ENCODE results near the gene GPATCH2L. TPM values are rescaled to one million over a fixed set of nuclear protein-coding genes. Genes with fewer than 3 reads are reported as not detected.
A peak's percentile ranks its signal among the peaks of the same experiment; 100 is the strongest.

Gene GPATCH2L
- total RNA-seq, 1 experiment from 2014 or later = 76.7 TPM

DNA sequence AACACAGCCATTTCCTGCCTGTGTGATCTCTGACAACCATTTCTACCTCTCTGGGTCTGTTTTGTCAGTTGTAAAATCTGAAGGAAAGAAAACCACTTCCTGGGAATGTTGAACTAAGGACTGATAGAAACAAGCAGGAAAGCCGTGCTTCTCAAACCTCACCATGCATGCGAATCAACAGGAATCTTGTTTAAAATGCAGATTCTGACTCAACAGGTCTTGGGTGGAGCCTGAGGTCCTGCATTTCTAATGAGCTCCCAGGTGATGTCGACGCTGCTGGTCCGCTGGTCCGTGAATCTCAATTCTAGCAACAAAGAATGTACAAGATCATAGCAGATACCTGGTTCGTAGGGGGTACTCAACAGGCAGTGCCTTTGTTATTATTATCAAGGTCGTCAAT is 38.0 kb upstream of the GPATCH2L start:
- Histone ChIP-seq H3K27ac (ENCODE audit: insufficient read length, low read depth, low read length) (peak overlapping the region; percentile 44), H2BK12ac (ENCODE audit: insufficient read length, low read depth, low read length) (no peak overlapping the region), H4K91ac (ENCODE audit: insufficient read length, low read depth, low read length) (no peak overlapping the region), H3K14ac (ENCODE audit: insufficient read depth, low read length) (peak overlapping the region; percentile 7; the same call in 1 of the 2 replicates), H3K27me3 (ENCODE audit: insufficient read depth, low read length) (no peaks in the 10 kb centered on the region), H3K23me2 (ENCODE audit: insufficient read length, low read depth, low read length, poor library complexity, severe bottlenecking) (no peaks in the 10 kb centered on the region), H3K4me2 (ENCODE audit: insufficient read depth, insufficient read length, low read length) (peak overlapping the region; percentile 15), H3K79me2 (ENCODE audit: insufficient read depth, low read length) (no peaks in the 10 kb centered on the region), H4K8ac (replicated peaks; ENCODE audit: insufficient read length, low read depth, low read length) (no peak overlapping the region), H3K4ac (ENCODE audit: low read depth, low read length) (no peak overlapping the region), H3K4me1 (ENCODE audit: insufficient read depth, low read length) (peaks cover 23% of the 10 kb centered on the region), H2AK5ac (ENCODE audit: insufficient read length, low read length) (no peak overlapping the region), H3T11ph (ENCODE audit: low read length) (no peak overlapping the region), H2AFZ (ENCODE audit: low read length) (no peak overlapping the region), H3K56ac (ENCODE audit: insufficient read length, low read depth, low read length) (no peak overlapping the region), H4K5ac (ENCODE audit: insufficient read length, low read depth, low read length) (no peak overlapping the region), H4K20me1 (ENCODE audit: control insufficient read depth, insufficient read depth, insufficient read length) (no peaks in the 10 kb centered on the region), H2BK20ac (ENCODE audit: low read depth, low read length, poor library complexity, severe bottlenecking) (no peak overlapping the region), H3K9ac (ENCODE audit: extremely low read depth, insufficient read length, low read length) (no peak overlapping the region), H3K18ac (ENCODE audit: insufficient read length, low read depth, low read length) (no peak overlapping the region), H2BK120ac (ENCODE audit: low read depth, low read length, poor library complexity, severe bottlenecking) (no peak overlapping the region), H2BK5ac (ENCODE audit: insufficient read length, low read length) (no peak overlapping the region), H2BK15ac (ENCODE audit: low read depth, low read length) (no peak overlapping the region), H3K79me1 (ENCODE audit: insufficient read depth, low read depth, low read length, poor library complexity, severe bottlenecking) (no peaks in the 10 kb centered on the region), H3K23ac (ENCODE audit: insufficient read length, low read depth, low read length) (no peak overlapping the region), H3K9me3 (ENCODE audit: control insufficient read depth, low read depth, low read length) (no peaks in the 10 kb centered on the region)
- no CpG with 5 or more reads among the region's 8 CpGs for WGBS (ENCODE audit: extremely low coverage, insufficient read length, low lambda C conversion rate)
- Mint-ChIP-seq H3K4me1 (peaks cover 37 to 40% of the 10 kb centered on the region in 2 experiments), H3K36me3 (ENCODE audit: insufficient read depth in 1 of 3, low read depth in 3 of 3) (no peaks in the 10 kb centered on the region; a peak in 2 of 7 replicates), H3K27me3 (ENCODE audit: low read depth) (peaks cover 12% of the 10 kb centered on the region), H3K9me3 (no peaks in the 10 kb centered on the region), H3K4me3 (peak overlapping the region; percentile 13 to 30; a peak in 3 of 5 replicates), H3K27ac (peak overlapping the region; percentile 87 to 94 (median 93); a peak in 6 of 7 replicates)
- DNase-seq = peak; percentile 70
- TF ChIP-seq, protein P1, sequence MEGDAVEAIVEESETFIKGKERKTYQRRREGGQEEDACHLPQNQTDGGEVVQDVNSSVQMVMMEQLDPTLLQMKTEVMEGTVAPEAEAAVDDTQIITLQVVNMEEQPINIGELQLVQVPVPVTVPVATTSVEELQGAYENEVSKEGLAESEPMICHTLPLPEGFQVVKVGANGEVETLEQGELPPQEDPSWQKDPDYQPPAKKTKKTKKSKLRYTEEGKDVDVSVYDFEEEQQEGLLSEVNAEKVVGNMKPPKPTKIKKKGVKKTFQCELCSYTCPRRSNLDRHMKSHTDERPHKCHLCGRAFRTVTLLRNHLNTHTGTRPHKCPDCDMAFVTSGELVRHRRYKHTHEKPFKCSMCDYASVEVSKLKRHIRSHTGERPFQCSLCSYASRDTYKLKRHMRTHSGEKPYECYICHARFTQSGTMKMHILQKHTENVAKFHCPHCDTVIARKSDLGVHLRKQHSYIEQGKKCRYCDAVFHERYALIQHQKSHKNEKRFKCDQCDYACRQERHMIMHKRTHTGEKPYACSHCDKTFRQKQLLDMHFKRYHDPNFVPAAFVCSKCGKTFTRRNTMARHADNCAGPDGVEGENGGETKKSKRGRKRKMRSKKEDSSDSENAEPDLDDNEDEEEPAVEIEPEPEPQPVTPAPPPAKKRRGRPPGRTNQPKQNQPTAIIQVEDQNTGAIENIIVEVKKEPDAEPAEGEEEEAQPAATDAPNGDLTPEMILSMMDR (conservative IDR thresholded peaks at IDR 0.05) = no peak

All from H9 (cell line).